ENCODE results near the gene IQGAP1.
"Not testable (repeated sequence)": the region's sequence is repeated elsewhere in the genome, so short reads cannot be mapped to it uniquely, and the experiment has no call there.

Gene IQGAP1

DNA sequence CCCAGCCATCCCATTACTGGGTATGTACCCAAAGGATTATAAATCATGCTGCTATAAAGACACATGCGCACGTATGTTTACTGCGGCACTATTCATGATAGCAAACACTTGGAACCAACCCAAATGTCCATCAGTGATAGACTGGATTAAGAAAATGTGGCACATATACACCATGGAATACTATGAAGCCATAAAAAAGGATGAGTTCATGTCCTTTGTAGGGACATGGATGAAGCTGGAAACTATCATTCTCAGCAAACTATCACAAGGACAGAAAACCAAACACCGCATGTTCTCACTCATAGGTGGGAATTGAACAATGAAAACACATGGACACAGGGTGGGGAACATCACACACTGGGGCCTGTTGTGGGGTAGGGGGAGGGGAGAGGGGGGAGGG, 22.3 kb downstream of the IQGAP1 start:
- not testable (repeated sequence) for DNase-seq

DNA sequence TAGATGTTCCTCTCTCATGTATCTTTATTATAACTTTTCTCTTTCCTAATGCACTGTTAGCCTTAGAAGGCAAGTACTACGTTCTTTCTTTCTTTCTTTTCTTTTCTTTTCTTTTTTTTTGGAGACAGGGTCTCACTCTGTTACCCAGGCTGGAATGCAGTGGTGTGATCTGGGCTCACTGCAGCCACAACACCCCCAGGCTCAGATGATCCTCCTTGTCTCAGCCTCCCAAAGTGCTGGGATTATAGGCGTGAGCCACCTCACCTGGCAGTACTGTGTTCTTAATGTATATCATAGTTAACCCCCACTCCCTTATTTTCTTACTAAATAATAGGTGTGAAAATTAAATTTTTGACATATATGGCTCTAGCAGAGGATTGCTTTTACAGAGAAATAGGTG, 23.1 kb downstream of the IQGAP1 start:
- no peak for DNase-seq

DNA sequence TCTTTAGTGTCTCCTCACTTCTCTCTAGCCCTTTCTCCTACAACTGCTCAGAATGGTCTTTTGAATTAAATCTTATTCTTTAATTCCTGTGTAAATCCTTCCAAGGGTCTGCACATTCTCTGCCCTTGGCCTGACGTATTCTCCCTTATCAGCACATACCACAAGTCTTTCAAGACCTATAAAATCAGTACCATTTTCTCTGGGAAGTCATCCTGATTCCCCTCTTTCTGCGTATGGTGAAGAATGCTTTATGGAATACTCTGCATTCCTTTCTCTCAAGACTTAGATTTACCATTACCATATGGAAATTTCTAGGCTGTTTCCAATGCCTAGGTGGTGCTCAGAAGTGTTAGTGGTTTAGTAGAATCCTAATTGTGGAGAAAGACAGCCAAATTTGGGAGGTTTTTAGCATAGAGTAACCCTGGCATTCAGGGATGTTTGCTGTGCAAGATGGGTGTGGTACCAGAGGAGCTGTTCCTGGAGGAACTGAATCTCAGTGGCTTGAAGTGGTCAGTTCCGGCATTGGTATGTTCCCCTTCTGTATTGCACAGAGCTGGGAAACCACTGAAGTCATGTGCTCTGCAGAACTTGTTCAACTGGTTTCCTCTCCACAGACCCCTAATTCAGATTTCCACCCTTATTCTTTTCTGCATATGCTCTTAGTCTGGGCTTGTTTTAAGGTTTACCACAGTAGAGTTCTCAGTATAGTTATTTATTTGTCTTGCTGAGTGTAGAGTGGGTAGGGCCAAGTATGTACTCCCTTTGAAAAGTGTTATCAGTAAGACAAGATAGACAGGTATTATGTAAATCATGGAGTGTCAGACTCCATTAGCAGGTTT, 24.5 kb downstream of the IQGAP1 start:
- no peak for DNase-seq

DNA sequence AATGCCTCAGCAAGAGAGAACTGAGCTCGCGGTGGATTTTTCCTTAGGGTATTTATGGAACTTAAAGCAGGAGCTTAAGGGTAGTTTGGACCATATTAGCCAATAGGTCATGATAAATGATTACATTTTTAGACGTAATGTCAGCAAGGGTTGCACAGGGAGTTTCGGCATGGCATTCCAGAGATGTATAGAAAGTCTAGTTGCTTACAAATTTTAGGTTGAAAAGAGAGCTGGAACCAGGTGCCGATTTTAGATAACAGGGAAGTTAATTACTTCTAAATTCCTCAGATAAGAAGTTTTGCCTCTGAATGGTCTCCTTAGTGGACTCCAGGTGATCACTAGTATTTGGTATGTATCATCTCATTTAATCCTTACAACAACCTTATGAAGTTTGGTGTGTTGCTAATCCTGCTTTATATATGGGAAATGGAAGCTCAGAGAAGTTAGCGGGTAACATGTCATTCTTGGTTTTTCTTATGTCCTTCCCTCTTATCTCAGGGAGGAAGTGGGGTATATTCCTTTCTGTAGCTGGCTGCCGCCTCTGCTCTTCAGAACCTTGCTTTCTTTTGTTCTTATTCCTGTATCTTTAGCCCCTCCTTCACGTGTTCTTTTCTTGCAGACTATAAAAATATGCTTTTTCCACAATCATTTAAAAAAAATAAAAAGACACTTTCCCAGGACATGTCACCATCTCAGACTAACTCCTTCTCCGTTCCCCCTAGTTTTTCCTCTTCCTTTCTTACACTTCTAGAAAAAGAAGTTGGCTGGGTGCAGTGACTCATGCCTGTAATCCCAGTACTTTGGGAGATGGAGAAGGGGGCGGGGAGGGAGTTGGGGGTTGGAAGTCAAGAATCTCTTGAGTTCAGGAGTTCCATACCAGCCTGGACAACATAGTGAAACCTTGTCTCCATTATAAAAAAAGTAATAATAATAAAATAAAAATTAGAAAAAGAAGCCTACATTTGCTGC, 25.7 kb downstream of the IQGAP1 start:
- no peak for DNase-seq

DNA sequence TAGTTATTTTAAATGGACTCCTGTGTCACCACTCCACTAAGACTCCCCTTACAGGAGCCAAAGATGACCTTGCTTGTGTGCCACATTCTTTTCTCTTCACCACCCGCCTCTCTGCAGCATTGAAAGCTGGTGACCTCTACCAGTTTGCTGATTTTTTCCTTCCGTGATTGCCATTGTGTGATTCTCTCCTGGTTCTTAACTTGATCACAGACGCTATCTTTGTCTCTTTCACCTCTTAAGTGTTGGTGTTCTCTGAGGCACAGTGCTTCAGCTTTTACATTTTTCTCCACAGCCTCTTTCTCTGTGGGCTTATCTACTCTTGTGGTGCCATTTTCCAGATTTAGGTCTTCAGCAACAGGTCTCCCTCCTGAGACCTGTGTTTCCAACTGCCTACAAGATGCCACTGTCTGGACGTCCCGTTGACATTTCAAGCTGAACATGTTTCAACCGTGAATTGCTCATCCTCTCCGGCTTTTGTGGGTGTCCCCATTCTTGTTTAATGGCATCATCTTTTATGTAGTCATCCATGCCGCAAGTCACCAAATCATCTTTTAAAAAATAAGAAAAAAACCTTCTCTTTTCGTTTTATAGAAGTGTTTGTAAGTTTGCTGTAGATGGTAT, 26.5 kb downstream of the IQGAP1 start:
- DNase-seq = no peak

DNA sequence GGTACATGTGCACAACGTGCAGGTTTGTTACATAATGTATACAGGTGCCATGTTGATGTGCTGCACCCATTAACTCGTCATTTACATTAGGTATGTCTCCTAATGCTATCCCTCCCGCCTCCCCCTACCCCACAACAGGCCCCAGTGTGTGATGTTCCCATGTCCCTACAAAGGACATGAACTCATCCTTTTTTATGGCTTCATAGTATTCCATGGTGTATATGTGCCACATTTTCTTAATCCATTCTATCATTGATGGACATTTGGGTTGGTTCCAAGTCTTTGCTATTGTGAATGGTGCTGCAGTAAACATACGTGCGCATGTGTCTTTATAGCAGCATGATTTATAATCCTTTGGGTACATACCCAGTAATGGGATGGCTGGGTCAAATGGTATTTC, 28.0 kb downstream of the IQGAP1 start:
- DNase-seq = not testable (repeated sequence)

DNA sequence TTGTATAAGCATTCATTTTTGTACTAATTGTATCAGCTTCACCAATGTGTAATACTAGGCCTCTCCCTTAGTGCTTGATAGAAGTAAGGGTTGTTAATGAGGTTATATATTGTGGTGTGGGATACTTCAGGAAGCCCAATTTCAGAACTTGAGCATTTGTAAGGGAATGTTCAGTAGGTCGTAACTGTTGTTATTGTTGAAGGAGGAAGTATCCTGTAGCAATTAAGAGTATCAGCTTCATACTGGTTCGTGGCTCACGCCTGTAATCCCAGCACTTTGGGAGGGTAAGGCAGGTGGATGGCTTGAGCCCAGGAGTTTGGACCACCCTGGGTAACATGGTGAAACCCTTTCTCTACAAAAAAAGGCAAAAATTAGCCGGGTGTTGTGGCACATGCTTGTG, 30.6 kb downstream of the IQGAP1 start:
- no peak for DNase-seq

DNA sequence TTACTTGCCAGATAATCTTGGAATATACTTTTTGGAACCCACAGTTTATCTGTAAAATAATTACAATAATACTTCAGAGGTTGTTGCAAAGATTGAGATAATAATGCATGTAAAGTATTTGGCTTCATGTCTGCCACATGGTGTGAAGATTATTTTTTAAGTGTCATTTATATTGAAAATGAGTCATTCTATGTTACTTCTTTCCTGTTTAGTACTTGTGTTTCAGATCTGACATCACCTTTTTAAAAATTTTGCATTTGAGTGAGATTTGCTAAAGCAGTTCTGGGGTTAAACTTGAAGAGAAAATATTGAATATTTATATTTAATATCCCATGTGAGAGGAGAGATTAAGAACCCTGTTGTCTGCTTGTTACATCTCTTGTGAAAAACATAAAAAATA, 31.2 kb downstream of the IQGAP1 start:
- no peak for DNase-seq

DNA sequence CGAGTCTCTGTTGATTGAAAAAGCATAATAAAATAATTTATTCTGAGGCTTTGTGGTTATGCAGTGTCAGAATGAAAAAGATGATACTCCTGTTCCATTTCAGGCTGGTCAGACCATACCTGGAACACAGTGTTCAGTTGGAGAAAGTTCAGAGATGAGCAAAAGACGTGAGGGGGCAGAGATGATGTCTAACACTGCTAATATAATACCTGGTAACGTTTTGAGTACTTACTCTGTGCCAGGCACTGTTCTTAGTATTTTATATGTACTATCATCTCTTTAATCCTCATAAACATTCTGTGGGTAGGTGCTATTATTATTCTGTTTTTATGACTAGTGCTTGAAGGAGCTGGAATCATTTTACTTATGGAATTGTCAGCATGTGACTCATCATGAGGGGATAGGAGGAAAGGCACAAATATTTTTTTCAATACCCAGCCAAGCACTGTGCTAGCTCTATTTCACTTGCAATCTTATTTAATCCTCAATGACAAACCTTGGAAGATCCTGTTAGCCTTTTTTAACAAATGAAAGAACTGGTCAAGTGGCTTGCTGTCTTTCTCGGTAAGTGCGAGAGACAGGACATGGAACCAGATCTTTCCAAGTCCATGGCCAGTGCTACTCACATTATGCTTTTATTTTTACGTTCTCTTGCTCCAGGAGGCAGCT, 31.8 kb downstream of the IQGAP1 start:
- DNase-seq = no peak

DNA sequence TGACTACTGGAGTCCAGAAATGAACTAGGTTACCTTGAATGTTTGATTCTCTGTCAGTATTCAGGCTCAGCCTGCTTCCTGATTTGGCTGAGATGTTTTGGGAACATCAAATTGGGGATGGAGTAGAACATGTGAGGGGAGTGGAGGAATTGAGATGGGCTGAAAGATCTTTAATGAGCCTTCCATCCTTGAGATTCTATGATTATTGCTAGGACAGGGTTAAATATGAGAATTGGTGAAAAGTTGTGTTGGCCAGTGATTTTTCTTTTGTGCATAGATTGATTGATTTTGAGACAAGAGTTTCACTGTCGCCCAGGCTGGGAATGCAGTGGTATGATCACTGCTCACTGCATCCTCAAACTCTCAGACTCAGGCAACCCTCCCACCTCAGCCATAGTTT, 32.4 kb downstream of the IQGAP1 start:
- no peak for DNase-seq

DNA sequence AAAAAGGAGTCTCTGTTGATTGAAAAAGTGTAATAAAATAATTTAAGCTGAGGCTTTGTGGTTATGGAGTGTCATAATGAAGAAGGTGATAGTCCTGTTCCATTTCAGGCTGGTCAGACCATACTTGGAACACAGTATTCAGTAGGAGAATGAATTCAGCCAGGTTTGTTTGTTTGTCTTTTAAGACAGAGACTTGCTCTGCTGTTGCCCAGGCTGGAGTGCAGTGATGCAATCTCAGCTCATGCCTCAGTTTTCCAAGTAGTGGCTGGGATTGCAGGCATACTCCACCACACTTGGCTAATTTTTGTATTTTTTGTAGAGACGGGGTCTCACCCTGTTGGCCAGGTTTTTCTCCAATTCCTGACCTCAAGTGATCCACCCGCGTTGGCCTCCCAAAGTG, 33.5 kb downstream of the IQGAP1 start:
- DNase-seq = no peak

DNA sequence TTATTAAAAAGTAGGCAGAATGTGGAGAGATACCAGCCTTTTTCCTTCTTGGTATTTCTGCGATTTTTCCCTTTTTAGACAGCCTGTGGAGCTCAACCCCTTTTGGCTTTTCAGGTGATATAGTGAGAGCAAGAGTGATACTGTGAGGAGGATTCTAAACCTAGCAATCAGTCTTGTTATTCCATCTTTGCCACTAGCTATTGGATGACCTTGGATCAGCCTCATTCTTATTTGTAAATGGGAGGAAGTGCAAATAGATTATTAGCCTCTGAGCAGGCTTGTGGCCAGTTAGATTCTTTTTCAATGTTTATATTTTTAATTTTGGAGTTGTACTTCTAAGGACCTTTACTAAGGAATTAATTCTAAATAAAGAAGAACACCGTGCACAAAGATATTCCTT, 34.0 kb downstream of the IQGAP1 start:
- DNase-seq = no peak

DNA sequence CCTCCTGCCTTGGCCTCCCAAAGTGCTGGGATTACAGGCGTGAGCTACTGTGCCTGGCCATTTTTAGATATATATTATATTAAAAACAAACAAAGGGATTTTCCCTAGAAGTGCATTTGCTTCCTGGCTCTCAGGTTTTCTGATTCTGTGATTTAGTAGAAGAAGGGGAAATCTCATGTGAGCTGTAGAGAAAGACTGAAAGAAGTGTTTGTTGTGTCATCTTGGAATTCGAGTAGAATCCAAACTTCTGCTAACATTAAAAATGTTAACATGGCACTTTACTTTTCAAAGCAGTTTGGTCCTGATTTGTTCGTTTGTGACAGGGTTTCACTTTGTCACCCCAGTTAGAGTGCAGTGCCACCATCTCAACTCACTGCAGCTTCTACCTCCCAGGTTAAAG, 34.9 kb downstream of the IQGAP1 start:
- DNase-seq = no peak

DNA sequence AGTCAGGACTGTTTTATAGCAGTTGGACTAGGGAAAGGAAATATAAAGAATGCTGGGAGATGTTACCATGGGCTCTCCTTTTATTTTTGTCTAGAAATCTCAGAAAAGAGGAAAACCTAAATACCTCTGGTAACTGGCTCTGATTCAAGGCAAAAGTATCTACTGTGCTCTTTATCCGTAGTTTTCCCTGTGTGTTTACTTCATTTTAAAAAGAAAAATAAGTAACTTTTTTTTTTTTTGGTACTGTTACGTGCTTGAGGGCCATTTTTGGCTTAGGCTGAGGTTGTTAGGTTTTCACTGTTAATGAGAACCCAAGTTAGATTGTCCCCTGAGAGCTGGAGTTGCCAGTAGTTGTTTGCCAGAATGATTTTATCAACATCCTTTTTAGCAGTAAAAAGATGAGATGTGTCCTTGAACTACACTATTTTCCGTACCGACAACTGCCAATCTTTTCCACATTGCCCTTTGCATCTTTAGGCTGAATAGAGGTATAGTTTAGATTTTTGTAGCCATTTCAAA, 35.8 kb downstream of the IQGAP1 start:
- DNase-seq = no peak

DNA sequence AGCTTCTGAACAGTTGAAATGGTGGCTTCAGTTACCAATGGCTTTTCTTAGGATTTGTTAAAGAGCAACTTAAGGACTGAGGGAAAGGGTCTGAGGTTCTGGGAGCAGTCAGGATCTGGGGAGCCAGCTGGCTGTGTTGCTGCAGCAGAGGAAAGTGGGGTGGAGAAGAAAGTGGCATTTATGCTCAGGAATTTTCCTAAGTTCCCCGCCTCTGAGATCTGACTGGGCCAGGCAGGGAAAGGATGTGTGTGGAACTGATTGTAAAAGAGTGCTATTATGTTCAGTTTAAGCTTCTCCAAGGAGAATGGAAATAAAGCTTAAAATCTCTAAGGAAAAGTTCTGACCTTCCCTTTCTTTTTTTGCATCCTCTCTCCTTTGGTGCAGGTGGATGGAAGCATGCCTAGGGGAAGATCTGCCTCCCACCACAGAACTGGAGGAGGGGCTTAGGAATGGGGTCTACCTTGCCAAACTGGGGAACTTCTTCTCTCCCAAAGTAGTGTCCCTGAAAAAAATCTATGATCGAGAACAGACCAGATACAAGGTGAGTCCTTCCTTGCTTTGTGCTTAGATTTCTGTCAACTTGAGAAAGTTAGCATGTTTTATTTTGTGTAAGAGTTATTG, 37.8 kb downstream of the IQGAP1 start:
- DNase-seq = no peak

DNA sequence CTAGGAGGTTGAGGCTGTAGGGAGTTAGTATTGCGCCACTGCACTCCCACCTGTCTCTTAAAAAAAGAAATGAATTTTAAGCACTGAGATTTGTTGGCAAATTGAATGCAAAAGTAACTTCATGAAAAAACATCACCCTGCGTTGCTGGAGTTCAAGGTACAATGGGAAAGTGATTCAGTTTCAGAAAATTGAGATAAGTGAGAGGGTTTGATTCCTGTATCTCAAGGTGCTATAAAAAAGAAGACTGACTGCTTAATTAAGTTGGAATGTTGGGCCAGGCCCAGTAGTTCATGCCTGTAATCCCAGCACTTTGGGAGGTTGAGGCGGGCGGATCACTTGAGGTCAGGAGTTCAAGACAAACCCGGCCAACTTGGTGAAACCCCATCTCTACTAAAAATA, 39.1 kb downstream of the IQGAP1 start:
- no peak for DNase-seq

DNA sequence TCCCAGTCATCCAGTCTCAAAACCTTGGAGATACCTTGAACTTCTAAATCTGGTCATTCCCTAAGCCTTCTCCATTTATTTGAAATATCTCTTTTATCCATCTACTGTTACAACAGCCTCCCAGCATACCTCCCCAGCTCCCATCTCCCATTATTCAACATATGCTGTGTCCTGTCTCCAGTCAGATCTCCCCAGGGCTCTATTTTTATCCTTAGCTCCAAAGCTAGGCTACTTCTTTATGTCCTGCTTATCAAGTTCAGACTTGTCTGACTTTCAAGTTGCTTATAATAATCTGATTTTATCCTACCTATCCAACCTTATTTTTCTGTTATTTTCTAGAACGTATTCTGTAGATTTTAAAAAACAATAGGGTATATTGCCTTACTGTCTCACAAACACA, 44.2 kb downstream of the IQGAP1 start:
- DNase-seq = no peak

DNA sequence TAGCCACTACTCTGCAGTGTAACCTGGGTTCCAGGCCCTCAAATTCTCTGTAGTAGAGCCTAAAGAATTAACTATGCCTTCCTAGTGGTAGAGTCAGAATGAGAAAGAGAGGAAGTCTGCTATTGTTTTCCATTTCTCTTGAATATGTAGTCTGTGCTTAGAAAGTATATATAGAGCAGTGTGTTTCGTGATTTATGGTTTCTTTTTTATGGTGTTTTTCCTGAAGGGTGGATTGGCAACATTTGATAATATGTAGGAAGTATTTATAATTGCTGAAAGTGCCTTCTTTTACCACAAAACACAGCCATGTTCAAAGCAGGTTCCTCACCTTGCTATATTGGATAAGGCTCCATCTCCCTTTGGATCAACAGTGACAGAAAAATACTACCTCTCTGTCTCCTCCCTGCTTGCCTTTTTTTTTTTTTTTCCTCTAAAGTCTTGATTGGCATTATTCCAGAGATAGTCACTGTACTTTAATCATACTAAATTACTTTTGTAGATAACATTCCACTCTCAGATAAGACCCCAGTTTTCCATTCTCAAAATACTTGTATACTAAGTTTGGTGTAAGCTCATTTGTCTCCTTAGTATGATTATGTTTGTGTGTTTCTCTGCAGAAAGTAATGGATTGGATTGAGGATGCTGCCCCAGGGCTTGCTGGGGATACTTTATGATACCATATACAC, 47.8 kb downstream of the IQGAP1 start:
- DNase-seq = no peak

DNA sequence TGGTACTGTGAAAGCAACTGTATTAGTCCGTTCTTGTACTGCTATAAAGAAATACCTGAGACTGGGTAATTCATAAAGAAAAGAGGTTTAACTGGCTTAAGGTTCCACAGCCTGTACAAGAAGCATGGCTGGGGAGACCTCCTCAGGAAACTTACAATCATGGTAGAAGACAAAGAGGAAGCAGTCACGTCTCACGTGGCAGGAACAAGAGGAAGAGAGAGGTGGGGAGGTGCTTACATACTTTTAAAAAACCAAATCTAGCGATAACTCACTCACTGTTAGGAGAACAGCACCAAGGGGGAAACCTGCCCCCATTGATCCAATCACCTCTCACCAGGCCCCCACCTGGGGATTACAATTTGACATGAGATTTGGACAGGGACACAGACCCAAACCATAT, 48.9 kb downstream of the IQGAP1 start:
- no peak for DNase-seq

DNA sequence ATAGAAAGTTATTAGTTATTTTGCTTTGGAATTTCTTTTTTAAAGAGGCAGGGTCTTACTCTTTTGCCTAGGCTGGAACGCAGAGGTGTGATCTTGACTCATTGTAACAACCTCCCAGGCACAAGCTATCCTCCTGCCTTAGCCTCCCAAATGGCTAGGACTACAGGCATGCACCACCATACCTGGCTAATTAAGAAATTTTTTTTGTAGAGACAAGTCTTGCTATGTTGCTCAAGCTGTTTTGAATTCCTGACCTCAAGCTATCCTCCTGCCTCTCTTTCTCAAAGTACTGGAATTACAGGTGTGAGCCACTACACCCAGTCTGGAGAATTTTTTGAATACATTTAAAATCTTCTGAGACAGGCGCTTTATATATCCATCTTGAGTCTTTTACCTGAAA, 49.5 kb downstream of the IQGAP1 start:
- DNase-seq = no peak

DNA sequence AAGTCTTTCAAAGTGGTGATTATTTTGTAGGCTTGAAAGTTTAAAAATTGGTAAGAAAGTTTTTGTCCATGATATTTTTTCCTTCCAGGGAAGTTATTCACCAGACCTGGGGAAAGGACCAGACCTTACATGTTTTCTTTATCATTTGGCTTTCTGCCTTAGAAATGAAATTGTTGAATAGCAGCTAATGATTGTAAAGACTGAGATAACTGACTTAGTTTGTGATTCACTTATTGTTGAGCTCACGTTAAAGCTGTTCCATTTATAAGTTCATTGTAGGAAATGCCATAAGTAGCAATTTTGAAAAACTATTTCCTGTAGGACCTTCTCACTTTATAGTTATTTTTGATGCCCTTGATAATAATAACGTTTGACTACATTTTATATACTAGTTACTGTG, 51.9 kb downstream of the IQGAP1 start:
- no peak for DNase-seq

DNA sequence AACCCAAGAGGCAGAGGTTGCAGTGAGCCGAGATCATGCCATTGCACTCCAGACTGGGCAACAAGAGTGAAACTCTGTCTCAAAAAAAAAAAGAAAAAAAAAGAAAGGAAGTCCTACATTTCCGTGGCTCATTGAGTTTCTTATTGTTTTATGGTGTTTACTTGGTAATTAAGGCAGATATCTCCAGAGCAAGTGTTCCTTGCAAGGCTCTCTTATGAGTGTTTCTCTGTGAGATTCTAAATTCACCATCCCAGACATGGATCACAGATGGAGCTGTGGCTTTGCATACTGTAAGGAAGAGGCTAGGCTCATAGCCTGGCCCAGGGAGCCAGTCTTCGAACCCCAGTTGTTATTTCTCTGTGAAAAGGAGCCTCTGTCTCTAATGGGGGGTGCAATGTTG, 53.0 kb downstream of the IQGAP1 start:
- no peak for DNase-seq
